ENCODE data around the gene WDR43.

DNA sequence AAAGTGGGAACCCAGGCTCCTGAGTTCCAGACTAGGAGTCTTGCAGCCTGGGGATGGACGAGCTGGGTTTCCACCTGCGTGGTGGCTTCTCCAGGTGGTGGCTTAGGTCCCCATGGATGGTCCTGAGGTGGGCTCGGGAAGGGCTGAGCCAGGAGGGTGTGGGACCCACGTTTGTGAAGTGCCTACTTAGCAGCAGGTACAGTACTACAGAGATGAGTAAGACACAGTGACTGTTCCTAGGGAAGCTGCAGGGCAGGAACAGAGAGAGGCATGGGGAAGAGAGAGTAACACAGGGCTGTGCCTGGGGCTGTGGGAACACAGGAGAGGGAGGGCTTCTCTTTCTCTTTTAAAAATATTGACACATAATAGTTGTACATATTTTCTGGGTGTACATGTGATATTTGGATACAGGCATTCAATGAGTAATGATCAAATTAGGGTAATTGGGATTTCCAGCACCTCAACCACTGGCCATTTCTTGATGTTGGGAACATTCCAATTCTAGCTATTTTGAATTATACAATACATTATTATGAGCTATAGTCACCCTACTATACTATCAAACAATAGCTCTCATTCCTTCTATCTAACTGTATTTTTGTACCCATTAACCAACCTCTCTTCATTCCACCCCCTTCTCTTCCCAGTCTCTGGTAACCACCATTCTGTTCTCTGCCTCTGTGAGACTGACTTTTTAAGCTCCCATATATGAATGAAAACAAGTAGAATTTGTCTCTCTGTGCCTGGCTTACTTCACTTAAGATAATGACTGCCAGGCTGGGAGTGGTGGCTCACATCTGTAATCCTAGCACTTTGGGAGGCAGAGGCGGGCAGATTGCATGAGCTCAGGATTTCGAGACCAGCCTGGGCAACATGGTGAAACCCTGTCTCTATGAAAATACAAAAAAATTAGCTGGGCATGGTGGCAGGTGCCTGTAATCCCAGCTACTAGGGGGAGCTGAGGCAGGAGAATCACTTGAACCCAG is 101.6 kb downstream of the WDR43 start:
- TF ChIP-seq CTCF (IDR thresholded peaks at IDR 0.05) (no peak), MAX (CRISPR knock-in tag; IDR thresholded peaks at IDR 0.05) (no peak), TEAD4 (CRISPR knock-in tag; IDR thresholded peaks at IDR 0.05) (no peak), SP1 (CRISPR knock-in tag; conservative IDR thresholded peaks at IDR 0.05) (no peak), IRF1 (CRISPR knock-in tag; IDR thresholded peaks at IDR 0.05) (no peak)
- TF ChIP-seq, protein P1, sequence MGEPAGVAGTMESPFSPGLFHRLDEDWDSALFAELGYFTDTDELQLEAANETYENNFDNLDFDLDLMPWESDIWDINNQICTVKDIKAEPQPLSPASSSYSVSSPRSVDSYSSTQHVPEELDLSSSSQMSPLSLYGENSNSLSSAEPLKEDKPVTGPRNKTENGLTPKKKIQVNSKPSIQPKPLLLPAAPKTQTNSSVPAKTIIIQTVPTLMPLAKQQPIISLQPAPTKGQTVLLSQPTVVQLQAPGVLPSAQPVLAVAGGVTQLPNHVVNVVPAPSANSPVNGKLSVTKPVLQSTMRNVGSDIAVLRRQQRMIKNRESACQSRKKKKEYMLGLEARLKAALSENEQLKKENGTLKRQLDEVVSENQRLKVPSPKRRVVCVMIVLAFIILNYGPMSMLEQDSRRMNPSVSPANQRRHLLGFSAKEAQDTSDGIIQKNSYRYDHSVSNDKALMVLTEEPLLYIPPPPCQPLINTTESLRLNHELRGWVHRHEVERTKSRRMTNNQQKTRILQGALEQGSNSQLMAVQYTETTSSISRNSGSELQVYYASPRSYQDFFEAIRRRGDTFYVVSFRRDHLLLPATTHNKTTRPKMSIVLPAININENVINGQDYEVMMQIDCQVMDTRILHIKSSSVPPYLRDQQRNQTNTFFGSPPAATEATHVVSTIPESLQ (CRISPR knock-in tag; IDR thresholded peaks at IDR 0.05): no peak
- TF ChIP-seq, protein P2, sequence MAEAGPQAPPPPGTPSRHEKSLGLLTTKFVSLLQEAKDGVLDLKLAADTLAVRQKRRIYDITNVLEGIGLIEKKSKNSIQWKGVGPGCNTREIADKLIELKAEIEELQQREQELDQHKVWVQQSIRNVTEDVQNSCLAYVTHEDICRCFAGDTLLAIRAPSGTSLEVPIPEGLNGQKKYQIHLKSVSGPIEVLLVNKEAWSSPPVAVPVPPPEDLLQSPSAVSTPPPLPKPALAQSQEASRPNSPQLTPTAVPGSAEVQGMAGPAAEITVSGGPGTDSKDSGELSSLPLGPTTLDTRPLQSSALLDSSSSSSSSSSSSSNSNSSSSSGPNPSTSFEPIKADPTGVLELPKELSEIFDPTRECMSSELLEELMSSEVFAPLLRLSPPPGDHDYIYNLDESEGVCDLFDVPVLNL (CRISPR knock-in tag; IDR thresholded peaks at IDR 0.05; ENCODE audit: borderline replicate concordance, low read depth): no peak

All from WTC11 (cell line).